NCI-H1417 (cell line): ENCODE data around the gene GRIK3.
"Not testable (repeated sequence)": the region's sequence is repeated elsewhere in the genome, so short reads cannot be mapped to it uniquely, and the experiment has no call there.

Source experiments
- DNase-seq, 3 experiments: peaks; one replicate each; lab custom pipeline; 2025; lab: John Stamatoyannopoulos, UW

The GRIK3 gene

GRCh38 chr1:36909946-36910725 is 124.2 kb downstream of the GRIK3 start:
- DNase-seq = no peak

GRCh38 chr1:36909359-36909758 is 125.0 kb downstream of the GRIK3 start:
- not testable (repeated sequence) for DNase-seq

GRCh38 chr1:36908096-36908495 is 126.2 kb downstream of the GRIK3 start:
- DNase-seq = no peak

DNA sequence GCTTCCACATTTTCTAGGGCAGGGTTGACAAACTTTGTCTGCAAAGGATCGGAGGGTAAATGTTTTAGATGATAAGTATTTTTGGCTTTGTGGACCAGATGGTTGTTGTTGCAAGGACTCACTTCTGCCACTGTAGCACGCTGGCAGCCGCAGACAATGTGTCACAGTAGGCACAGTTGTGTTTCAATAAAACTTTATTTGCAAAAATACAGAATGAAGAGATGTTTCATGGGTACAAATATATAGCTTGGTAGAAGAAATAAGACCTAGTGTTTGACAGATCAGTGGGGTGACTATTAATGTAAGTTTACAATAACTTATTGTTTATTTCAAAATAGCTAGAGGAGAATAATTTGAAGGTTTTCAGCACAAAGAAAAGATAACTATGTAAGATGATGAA is 127.8 kb downstream of the GRIK3 start:
- DNase-seq = no peak

DNA sequence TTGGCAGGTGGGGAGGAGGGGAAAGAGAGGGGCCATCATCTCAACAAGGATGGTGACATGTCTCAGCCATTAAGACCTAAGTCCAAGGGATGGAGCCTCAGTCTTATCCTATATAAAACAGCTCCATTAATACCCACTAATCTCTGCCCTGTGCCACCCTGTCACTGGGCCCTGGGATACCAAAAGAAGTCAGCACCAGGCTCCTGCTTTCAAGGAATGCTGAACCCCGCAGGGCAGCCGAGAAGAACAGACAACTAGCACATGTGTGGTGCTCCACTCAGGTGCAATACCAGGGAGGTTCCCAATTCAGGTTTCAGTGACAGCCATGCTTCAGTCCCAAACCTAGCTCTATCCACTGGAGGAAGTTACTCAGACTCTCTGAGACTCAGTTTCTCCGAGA is 128.4 kb downstream of the GRIK3 start:
- DNase-seq = no peak

GRCh38 chr1:36900128-36900527 is 134.2 kb downstream of the GRIK3 start:
- no peak for DNase-seq

DNA sequence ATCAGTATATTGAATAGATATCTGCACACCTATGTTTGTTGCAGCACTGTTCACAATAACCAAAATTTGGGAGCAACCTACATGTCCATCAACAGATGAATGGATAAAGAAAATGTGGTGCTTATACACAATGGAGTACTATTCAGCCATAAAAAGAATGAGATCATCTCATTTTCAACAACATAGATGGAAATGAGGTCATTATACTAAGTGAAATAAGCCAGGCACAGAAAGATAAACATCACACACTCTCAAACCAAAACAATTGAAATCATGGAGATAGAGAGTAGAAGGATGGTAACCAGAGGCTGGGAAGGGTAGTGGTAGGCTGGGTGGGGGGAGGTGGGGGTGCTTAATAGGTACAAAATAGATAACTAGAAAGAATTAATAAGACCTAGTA is 136.5 kb downstream of the GRIK3 start:
- DNase-seq = not testable (repeated sequence)

DNA sequence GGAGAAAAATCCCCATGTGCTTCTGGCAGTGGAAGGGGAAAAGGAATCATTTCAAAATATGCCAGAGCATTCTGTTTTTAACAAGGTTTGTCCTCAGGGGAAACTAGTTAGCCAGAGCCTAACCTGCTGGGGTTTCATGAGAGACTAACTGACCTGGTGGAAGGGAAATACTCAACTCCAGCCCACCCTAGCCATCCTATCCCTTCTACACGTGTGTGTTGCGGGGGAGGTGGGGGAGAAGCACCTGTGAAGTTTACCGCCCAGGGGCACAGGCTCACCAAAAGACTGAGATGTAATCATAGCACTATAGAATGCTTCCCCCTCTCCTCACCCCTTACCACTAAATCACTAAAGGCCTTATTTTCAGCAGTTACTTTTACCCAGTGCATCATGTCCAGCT is 139.5 kb downstream of the GRIK3 start:
- DNase-seq = no peak

DNA sequence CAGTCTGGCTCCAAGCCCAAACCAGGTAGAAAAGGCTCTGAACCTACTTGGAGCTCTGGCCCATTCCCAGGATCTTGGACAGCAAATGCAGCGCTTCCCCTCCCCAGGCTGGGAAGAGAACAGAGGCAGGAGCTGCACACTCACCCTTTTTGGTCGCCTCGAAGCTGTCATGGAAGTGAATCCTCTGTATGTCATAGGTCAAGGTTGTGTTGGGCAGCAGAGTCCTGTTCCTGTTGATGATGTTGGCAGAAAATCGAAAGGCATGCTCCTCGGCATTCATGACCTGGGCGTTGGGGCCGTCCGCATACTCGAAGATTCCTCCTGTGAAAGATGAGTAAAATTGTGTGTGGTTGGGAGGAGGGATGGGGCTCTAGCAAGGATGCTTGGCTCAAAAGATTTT is 143.5 kb downstream of the GRIK3 start:
- no peak for DNase-seq

GRCh38 chr1:36889478-36890226 is 144.7 kb downstream of the GRIK3 start:
- DNase-seq = no peak

GRCh38 chr1:36888811-36889477 is 145.4 kb downstream of the GRIK3 start:
- no peak for DNase-seq

GRCh38 chr1:36885540-36886357 is 148.6 kb downstream of the GRIK3 start:
- DNase-seq = peak in 2 of 3 experiments; percentile 32 to 70

DNA sequence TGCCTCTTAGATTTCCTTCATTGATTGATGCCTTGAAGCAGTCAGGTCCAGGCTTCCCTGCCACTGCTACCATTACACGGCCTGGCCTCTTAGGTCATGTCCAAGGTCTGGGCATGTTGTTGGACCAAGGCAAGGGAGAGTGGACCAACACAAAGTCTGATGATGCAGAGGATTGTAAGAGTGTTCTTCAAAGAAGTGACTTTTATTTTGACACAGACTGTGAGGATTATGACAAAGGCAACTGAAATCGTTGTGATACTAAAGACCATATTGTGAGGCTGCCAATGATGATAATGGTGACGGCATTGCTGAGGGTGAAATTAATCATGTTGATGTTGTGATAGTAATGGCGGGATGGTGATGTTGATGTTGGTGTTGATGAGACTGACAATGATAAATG is 149.5 kb downstream of the GRIK3 start:
- no peak for DNase-seq

- no peak for DNase-seq
These were observed 150.2 kb downstream of the GRIK3 start for GRCh38 chr1:36884029-36884701.

GRCh38 chr1:36883315-36883949 is 150.9 kb downstream of the GRIK3 start:
- no peak for DNase-seq

DNA sequence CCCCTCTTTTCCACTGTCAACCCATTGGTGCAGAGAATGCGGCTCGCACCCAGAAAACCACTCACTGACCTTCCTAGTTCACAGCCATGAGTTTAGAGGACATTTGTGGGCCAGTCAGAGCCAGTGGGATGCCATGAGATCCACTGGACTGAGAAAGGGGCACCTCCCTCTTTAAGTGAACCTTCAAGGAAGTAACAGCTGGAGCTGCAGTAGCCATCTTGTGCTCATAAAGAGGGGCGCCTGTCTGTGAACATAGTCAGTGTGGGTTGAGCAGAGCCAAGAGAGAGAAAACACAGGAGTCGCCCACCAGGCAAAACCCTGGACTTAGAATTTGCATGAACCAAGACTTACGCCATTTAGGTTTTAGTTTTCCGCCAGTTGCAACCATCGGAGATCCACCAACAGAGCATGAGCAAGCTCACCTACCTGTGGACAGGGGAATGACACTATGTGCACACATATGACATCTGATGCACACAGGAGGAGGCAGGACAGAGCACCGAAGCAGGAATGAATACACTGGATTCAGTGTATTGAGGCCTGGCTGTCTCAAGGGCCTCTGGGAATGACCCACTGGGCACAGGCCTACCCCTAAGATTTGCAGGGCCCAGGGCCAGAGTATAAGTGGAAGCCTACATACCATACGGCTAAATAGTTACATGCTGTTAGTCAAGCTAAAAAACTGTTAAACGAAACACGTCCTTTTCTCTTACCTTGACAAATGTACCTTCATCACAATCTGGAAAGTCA is 151.6 kb downstream of the GRIK3 start:
- no peak for DNase-seq

- no peak for DNase-seq
These were observed 152.8 kb downstream of the GRIK3 start for GRCh38 chr1:36881541-36881940.

GRCh38 chr1:36881068-36881405 is 153.3 kb downstream of the GRIK3 start:
- DNase-seq = no peak

- no peak for DNase-seq
These were observed 153.9 kb downstream of the GRIK3 start for GRCh38 chr1:36880155-36881067.
